Liver (tissue), 9 donors: ENCODE measurements around the gene TMPRSS13. TPM values are rescaled to one million over a fixed set of nuclear protein-coding genes. Genes with fewer than 3 reads are reported as not detected.

ENCODE experiments used
- DNase-seq: peaks from one replicate; pipeline ENCODE4 v3.0.0-alpha.2; 2017; ENCODE audit warnings: low spot score
- H3K27ac ChIP-seq, 2 donors: one replicate each; pipeline ENCODE4 v1.7.0; 2013; ENCODE audit warnings: inconsistent platforms in 2 of 2, low read length in 2 of 2, control low read depth in 1 of 2, low read depth in 1 of 2, mild to moderate bottlenecking in 1 of 2
- H3K27me3 ChIP-seq, 4 donors: one replicate each; pipeline versions ENCODE4 v1.6.1 to v1.7.0; 2013; ENCODE audit warnings: low read length in 3 of 4, inconsistent platforms in 1 of 4, mild to moderate bottlenecking in 1 of 4, moderate library complexity in 1 of 4; ENCODE audit not compliant: control insufficient read depth in 4 of 4, insufficient read depth in 4 of 4
- H3K36me3 ChIP-seq, 4 donors: one replicate each; pipeline versions ENCODE4 v1.6.1 to v1.7.0; 2013; ENCODE audit warnings: low read length in 3 of 4, mild to moderate bottlenecking in 3 of 4, low read depth in 1 of 4, moderate library complexity in 1 of 4; ENCODE audit not compliant: control insufficient read depth in 4 of 4, insufficient read depth in 3 of 4
- H3K4me1 ChIP-seq, 4 donors: one replicate each; pipeline versions ENCODE4 v1.6.1 to v1.7.0; 2013; ENCODE audit warnings: low read length in 3 of 4, mild to moderate bottlenecking in 3 of 4, moderate library complexity in 1 of 4; ENCODE audit not compliant: control insufficient read depth in 4 of 4, insufficient read depth in 4 of 4
- H3K4me3 ChIP-seq, 3 donors: one replicate each; pipeline versions ENCODE4 v1.6.1 to v1.7.0; 2013; ENCODE audit warnings: low read length in 3 of 3, control low read depth in 1 of 3, low read depth in 1 of 3, mild to moderate bottlenecking in 1 of 3
- H3K9ac ChIP-seq, 2 donors: one replicate each; pipeline ENCODE4 v1.7.0; 2013; ENCODE audit warnings: low read length in 2 of 2, mild to moderate bottlenecking in 2 of 2, moderate library complexity in 2 of 2, control low read depth in 1 of 2, low read depth in 1 of 2
- H3K9me3 ChIP-seq, 4 donors: one replicate each; pipeline versions ENCODE4 v1.6.1 to v1.7.0; 2013; ENCODE audit warnings: low read length in 3 of 4; ENCODE audit not compliant: control insufficient read depth in 4 of 4
- EGR1 ChIP-seq, 2 donors: IDR thresholded peaks; 2 replicates each; pipeline ENCODE4 v1.6.1; 2016 to 2018; ENCODE audit warnings: antibody characterized with exemption in 2 of 2, low read depth in 2 of 2
- FOXA1 ChIP-seq: IDR thresholded peaks from 2 replicates; pipeline ENCODE4 v1.6.1; 2016; ENCODE audit warnings: antibody characterized with exemption
- GABPA ChIP-seq, 2 donors: IDR thresholded peaks in 1 of 2; conservative IDR thresholded peaks in 1 of 2; 2 replicates each; pipeline ENCODE4 v1.6.1; 2016; ENCODE audit warnings: antibody characterized with exemption in 2 of 2, mild to moderate bottlenecking in 1 of 2, moderate library complexity in 1 of 2
- HNF4A ChIP-seq, 2 donors: conservative IDR thresholded peaks; 2 replicates each; pipeline ENCODE4 v1.6.1; 2016; ENCODE audit warnings: antibody characterized with exemption in 2 of 2, mild to moderate bottlenecking in 2 of 2
- HNF4G ChIP-seq: IDR thresholded peaks from 2 replicates; pipeline ENCODE4 v1.6.1; 2016; ENCODE audit warnings: antibody characterized with exemption
- JUND ChIP-seq, 2 donors: IDR thresholded peaks; 2 replicates each; pipeline ENCODE4 v1.6.1; 2016; ENCODE audit warnings: antibody characterized with exemption in 2 of 2
- MAX ChIP-seq: IDR thresholded peaks from 2 replicates; pipeline ENCODE4 v1.6.1; 2016; ENCODE audit warnings: antibody characterized with exemption
- NR2F2 ChIP-seq: IDR thresholded peaks from 2 replicates; pipeline ENCODE4 v1.6.1; 2016; ENCODE audit warnings: antibody characterized with exemption
- RAD21 ChIP-seq, 2 donors: IDR thresholded peaks; 2 replicates each; pipeline ENCODE4 v1.6.1; 2016; ENCODE audit warnings: antibody characterized with exemption in 2 of 2, mild to moderate bottlenecking in 2 of 2
- RXRA ChIP-seq, 2 donors: IDR thresholded peaks; 2 replicates each; pipeline ENCODE4 v1.6.1; 2017 to 2018; ENCODE audit warnings: antibody characterized with exemption in 2 of 2, mild to moderate bottlenecking in 1 of 2
- SP1 ChIP-seq: IDR thresholded peaks from 2 replicates; pipeline ENCODE4 v1.6.1; 2018; ENCODE audit warnings: antibody characterized with exemption, mild to moderate bottlenecking
- TAF1 ChIP-seq: conservative IDR thresholded peaks from 2 replicates; pipeline ENCODE4 v1.6.1; 2016; ENCODE audit warnings: antibody characterized with exemption, mild to moderate bottlenecking
- YY1 ChIP-seq: IDR thresholded peaks from 2 replicates; pipeline ENCODE4 v1.6.1; 2016; ENCODE audit warnings: antibody characterized with exemption, mild to moderate bottlenecking
- WGBS: extraction: QIAGEN DNeasy Blood & Tissue Kit; methylation state at CpG from one replicate; pipeline ENCODE4 v1.1.7; 2013; 5-methylcytosine and 5-hydroxymethylcytosine counted together
- polyA plus RNA-seq, 2 donors: library from polyadenylated mRNA; stranded (reverse) in 1 of 2; unstranded in 1 of 2; fragments of 200-250 nt in 1 of 2; fragments of >200 nt in 1 of 2; fragmentation: Nextera tagmentation in 1 of 2; extraction: Ambion mirVana in 1 of 2; gene quantifications; one replicate each; pipeline versions ENCODE4 v1.2.1 to v1.2.3, GENCODE V29; 2013 to 2015
- total RNA-seq, 2 donors: library from RNA; depleted of rRNA; stranded (reverse); fragments of >200 nt; gene quantifications; one replicate each; pipeline ENCODE4 v1.2.3, GENCODE V29; 2014
- TF ChIP-seq, protein P1 (sequence below): fragments of 150-350 bp; IDR thresholded peaks from 2 replicates; pipeline ENCODE4 v1.5.1; 2017; ENCODE audit warnings: improper control_type of control experiment, low read depth, low read length; ENCODE audit not compliant: missing input control
- TF ChIP-seq, protein P2 (sequence below): IDR thresholded peaks from 2 replicates; pipeline ENCODE4 v1.6.1; 2016; ENCODE audit warnings: antibody characterized with exemption, mild to moderate bottlenecking
- TF ChIP-seq, protein P3 (sequence below): IDR thresholded peaks from 2 replicates; pipeline ENCODE4 v1.6.1; 2016; ENCODE audit warnings: antibody characterized with exemption
- donor health status: healthy.
- donor health status: healthy.
- donor health status: healthy.
- donor health status: healthy.
- donor health status: healthy.

Gene TMPRSS13
- total and polyA plus RNA-seq, 4 donors: 0.11 to 0.93 (median 0.24) TPM

GRCh38 chr11:117881217-117881616 lies 48.0 kb downstream of the TMPRSS13 start:
- H3K36me3 ChIP-seq: no peaks in the 10 kb centered on the region

DNA sequence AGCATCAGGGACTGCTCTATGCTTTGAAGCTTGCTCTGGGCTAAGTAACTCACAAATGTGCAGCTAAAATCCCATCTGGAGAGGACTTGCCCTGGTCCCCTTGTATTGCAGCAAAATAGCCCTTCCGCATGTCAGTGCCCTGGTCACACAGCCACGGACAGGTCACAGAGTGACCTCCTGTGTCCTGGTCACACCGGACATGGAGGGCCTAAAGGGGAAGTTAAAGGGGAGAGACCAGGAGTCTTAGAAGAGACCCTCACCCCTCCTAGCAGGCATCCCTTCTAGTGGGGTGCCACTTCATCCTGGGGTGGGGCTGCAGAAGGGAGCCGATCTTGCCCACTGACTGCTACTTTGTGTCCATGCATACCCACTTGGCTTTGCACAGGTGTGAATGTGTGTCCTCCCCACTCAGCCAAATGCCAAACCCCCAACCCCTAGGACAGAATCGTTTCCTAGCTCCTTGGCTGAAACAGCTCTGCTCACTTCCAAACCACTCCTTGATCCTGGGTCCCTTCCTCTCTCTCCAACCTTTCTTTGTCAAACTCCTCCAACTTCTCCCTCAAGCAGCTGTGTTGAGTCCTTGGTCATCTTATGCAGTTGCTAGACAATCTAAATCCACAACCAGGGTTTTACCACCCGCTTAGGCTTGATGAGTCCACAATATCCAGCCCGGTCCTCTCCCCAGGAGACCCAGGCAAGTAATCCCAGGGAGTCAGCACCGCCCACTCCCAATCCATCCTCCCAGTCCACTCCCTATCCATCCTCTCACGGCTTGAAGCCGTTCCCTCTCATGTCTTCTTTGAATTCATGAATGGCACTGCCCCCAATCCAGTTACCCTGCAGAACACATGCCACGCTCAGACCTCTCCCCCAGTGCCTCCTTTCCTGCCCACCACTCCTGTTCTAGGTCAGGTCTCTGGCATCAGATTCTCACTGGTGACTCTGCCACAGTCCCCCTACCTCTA lies 49.4 kb downstream of the TMPRSS13 start:
- 65% methylated on average over 11 of the region's 11 CpGs for WGBS
- no peak overlapping the region for H3K9ac ChIP-seq
- no peak for DNase-seq
- peaks cover 0 to 10% (median 3%) of the 10 kb centered on the region in 4 donors for H3K4me1 ChIP-seq
- no peaks in the 10 kb centered on the region for H3K9me3 ChIP-seq
- H3K27me3 ChIP-seq: peaks cover 0 to 14% (median 1%) of the 10 kb centered on the region in 4 donors
- H3K27ac ChIP-seq: no peak overlapping the region
- no peak overlapping the region for H3K4me3 ChIP-seq
- no peak for TF ChIP-seq FOXA1
- TF ChIP-seq, protein P1, sequence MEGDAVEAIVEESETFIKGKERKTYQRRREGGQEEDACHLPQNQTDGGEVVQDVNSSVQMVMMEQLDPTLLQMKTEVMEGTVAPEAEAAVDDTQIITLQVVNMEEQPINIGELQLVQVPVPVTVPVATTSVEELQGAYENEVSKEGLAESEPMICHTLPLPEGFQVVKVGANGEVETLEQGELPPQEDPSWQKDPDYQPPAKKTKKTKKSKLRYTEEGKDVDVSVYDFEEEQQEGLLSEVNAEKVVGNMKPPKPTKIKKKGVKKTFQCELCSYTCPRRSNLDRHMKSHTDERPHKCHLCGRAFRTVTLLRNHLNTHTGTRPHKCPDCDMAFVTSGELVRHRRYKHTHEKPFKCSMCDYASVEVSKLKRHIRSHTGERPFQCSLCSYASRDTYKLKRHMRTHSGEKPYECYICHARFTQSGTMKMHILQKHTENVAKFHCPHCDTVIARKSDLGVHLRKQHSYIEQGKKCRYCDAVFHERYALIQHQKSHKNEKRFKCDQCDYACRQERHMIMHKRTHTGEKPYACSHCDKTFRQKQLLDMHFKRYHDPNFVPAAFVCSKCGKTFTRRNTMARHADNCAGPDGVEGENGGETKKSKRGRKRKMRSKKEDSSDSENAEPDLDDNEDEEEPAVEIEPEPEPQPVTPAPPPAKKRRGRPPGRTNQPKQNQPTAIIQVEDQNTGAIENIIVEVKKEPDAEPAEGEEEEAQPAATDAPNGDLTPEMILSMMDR: no peak
- TF ChIP-seq TAF1: no peak
- no peak for TF ChIP-seq HNF4A (conservative IDR thresholded peaks at IDR 0.05)
- H3K36me3 ChIP-seq: no peaks in the 10 kb centered on the region

More at GRCh38 chr11:117881217-117881616, 48.0 kb downstream of the TMPRSS13 start:
- H3K27ac ChIP-seq: no peak overlapping the region
- 84% methylated on average over 5 of the region's 5 CpGs for WGBS
- no peak overlapping the region for H3K9ac ChIP-seq
- no peak for TF ChIP-seq JUND (IDR thresholded peaks at IDR 0.05)
- TF ChIP-seq HNF4G: no peak
- H3K4me1 ChIP-seq: peaks cover 0 to 2% (median 0%) of the 10 kb centered on the region in 4 donors
- DNase-seq: peak; percentile 4
- H3K4me3 ChIP-seq: no peak overlapping the region
- H3K27me3 ChIP-seq: peaks cover 0 to 8% (median 0%) of the 10 kb centered on the region in 4 donors
- H3K9me3 ChIP-seq: no peaks in the 10 kb centered on the region

DNA sequence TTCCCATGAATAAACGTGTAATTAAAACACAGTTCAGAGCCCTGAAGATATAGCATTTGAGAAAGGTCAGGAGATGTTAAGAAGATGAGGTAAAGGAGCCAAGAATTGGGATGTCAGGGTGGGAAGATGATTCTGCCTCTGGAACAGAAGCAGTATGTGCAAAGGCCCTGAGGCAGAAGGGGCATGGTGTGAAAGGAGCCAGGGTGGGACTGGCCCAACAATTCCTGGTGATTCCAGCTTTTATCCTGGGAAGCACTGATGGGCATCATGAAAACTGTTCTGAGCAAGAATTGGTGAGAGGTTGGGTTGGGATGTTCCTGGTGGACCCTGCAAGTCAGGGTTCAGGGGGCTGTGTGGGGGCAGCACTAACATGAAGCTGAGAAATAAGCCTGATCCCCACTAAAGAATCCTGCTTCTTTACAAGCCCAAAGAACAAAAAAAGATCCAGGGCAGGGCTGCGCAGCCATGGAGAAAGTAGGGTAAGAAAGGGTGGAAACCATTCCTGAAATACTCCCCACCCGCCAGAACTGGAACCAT lies 50.2 kb downstream of the TMPRSS13 start:
- no peaks in the 10 kb centered on the region for H3K9me3 ChIP-seq
- DNase-seq: no peak
- H3K9ac ChIP-seq: no peak overlapping the region
- H3K4me3 ChIP-seq: no peak overlapping the region
- no peaks in the 10 kb centered on the region for H3K36me3 ChIP-seq
- 84% methylated on average over 3 of the region's 3 CpGs for WGBS
- no peak overlapping the region for H3K27ac ChIP-seq
- H3K27me3 ChIP-seq: peaks cover 0 to 19% (median 1%) of the 10 kb centered on the region in 4 donors
- peaks cover 0 to 10% (median 5%) of the 10 kb centered on the region in 4 donors for H3K4me1 ChIP-seq
- TF ChIP-seq, protein P1: no peak
- TF ChIP-seq YY1: no peak
- no peak for TF ChIP-seq GABPA (IDR thresholded peaks at IDR 0.05 in 1 of 2, conservative IDR thresholded peaks at IDR 0.05 in 1 of 2)
- no peak for TF ChIP-seq RAD21 (IDR thresholded peaks at IDR 0.05)
- TF ChIP-seq HNF4A (conservative IDR thresholded peaks at IDR 0.05): no peak
- no peak for TF ChIP-seq NR2F2
- TF ChIP-seq, protein P2, sequence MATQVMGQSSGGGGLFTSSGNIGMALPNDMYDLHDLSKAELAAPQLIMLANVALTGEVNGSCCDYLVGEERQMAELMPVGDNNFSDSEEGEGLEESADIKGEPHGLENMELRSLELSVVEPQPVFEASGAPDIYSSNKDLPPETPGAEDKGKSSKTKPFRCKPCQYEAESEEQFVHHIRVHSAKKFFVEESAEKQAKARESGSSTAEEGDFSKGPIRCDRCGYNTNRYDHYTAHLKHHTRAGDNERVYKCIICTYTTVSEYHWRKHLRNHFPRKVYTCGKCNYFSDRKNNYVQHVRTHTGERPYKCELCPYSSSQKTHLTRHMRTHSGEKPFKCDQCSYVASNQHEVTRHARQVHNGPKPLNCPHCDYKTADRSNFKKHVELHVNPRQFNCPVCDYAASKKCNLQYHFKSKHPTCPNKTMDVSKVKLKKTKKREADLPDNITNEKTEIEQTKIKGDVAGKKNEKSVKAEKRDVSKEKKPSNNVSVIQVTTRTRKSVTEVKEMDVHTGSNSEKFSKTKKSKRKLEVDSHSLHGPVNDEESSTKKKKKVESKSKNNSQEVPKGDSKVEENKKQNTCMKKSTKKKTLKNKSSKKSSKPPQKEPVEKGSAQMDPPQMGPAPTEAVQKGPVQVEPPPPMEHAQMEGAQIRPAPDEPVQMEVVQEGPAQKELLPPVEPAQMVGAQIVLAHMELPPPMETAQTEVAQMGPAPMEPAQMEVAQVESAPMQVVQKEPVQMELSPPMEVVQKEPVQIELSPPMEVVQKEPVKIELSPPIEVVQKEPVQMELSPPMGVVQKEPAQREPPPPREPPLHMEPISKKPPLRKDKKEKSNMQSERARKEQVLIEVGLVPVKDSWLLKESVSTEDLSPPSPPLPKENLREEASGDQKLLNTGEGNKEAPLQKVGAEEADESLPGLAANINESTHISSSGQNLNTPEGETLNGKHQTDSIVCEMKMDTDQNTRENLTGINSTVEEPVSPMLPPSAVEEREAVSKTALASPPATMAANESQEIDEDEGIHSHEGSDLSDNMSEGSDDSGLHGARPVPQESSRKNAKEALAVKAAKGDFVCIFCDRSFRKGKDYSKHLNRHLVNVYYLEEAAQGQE: no peak
- no peak for TF ChIP-seq HNF4G
- no peak for TF ChIP-seq SP1
- TF ChIP-seq JUND (IDR thresholded peaks at IDR 0.05): no peak
- TF ChIP-seq, protein P3, sequence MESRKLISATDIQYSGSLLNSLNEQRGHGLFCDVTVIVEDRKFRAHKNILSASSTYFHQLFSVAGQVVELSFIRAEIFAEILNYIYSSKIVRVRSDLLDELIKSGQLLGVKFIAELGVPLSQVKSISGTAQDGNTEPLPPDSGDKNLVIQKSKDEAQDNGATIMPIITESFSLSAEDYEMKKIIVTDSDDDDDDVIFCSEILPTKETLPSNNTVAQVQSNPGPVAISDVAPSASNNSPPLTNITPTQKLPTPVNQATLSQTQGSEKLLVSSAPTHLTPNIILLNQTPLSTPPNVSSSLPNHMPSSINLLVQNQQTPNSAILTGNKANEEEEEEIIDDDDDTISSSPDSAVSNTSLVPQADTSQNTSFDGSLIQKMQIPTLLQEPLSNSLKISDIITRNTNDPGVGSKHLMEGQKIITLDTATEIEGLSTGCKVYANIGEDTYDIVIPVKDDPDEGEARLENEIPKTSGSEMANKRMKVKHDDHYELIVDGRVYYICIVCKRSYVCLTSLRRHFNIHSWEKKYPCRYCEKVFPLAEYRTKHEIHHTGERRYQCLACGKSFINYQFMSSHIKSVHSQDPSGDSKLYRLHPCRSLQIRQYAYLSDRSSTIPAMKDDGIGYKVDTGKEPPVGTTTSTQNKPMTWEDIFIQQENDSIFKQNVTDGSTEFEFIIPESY: no peak
- TF ChIP-seq RXRA (IDR thresholded peaks at IDR 0.05): no peak
- TF ChIP-seq EGR1 (IDR thresholded peaks at IDR 0.05; ENCODE audit: low read depth in 2 of 2): no peak
- no peak for TF ChIP-seq TAF1
- no peak for TF ChIP-seq MAX
